Measurements from ENCODE around the gene PREX1.

DNA sequence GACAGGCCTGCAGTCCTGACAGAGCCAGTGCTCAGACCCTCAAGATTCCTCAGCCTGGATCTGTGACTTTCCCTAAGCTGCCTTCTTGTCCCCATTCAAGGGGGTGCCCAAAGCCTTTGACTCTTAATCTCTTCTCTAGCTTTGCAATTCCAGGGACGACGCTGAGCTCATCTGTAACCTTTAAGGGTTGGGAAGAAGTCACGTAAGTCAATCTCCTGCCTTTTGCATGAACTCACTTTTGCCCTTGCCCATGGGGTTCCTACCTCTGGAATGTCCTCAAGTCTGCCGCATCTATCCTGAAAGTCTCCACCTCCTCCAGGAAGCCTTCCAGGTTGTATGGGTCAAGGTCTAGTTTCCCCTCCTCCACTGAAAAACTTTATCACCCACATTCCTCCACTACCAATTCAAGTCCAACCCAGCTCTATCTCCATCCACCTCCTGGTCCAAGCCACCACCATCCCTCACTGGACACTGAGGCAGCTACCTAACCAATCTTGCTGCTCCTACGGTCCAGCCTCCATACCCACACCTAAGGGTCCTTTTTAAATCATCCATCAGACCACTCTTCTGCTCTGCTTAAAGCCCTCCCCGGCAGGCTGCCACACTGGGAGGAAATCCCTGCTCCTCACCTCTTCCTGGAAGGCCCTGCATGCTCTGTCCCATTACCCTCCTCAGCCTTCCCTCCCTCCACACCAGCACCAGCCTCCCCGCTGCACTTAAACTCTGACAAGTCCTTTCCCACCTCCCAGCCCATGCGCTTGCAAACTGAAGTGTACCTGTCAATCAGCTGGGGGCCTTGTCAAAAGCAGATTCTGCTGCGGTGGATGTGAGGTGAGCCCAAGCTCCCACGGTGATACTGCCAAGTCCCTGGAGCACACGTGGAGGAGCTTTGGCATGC, 29.7 kb downstream of the PREX1 start:
- TF ChIP-seq, protein P1, sequence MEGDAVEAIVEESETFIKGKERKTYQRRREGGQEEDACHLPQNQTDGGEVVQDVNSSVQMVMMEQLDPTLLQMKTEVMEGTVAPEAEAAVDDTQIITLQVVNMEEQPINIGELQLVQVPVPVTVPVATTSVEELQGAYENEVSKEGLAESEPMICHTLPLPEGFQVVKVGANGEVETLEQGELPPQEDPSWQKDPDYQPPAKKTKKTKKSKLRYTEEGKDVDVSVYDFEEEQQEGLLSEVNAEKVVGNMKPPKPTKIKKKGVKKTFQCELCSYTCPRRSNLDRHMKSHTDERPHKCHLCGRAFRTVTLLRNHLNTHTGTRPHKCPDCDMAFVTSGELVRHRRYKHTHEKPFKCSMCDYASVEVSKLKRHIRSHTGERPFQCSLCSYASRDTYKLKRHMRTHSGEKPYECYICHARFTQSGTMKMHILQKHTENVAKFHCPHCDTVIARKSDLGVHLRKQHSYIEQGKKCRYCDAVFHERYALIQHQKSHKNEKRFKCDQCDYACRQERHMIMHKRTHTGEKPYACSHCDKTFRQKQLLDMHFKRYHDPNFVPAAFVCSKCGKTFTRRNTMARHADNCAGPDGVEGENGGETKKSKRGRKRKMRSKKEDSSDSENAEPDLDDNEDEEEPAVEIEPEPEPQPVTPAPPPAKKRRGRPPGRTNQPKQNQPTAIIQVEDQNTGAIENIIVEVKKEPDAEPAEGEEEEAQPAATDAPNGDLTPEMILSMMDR (IDR thresholded peaks at IDR 0.05 in 8 of 11, conservative IDR thresholded peaks at IDR 0.05 in 3 of 11): no peak
- TF ChIP-seq POLR2A (IDR thresholded peaks at IDR 0.05) (no peak), POLR2AphosphoS5 (IDR thresholded peaks at IDR 0.05) (no peak)

Measured in spleen (tissue), 7 donors.